COLO668 (cell line): Measurements from ENCODE around the gene PROC.
A peak's percentile ranks its signal among the peaks of the same experiment; 100 is the strongest.

Source experiments
- DNase-seq: peaks from one replicate; lab custom pipeline; 2025; ENCODE audit not compliant: unreplicated experiment; lab: John Stamatoyannopoulos, UW

The PROC gene

GRCh38 chr2:127418300-127419111, at the start of gene PROC:
TSS of gene PROC (plus strand) at chr2:127418427. CDS start at chr2:127419943, 1,516 bp downstream.
- no peak for DNase-seq

DNA sequence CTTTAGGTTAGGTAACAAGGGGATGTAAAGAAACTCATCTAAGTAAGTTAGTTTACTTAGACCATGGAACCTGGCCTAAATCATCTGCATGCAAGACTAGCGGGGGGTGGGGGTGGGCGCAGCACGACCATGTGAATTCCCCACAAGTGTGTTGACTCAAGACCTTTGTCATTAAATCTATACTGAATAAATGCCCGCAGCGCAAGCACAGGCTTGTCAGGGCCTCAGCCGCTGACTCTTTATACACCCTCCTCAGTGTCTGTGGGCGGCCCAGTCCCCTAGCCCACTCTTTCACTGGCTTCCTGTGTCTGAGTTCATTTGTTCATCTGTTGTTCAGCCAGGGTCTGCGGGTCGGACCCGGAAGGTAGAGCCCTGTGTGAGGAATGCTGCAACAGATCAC, 48.2 kb upstream of the PROC start:
- no peak for DNase-seq

DNA sequence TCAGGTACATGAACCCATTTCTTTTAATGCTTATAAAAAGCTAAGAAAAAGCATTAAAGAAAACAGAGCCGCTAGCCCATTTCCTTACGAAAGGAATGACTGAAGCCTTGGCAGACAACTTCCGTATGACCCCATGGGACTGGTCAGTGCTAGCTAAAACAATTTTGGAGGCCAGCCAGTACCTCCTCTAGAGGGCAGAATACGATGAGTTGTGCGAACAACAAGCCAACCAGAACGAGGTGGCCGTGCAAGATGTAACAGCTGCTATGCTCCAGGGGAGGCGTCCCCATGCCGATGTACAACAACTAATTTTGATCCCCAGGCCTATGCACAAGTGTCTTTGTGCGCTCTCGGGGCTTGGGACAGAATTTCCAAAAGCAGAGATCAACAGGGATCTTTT, 47.2 kb upstream of the PROC start:
- no peak for DNase-seq

GRCh38 chr2:127373362-127374083, 44.7 kb upstream of the PROC start:
- no peak for DNase-seq

DNA sequence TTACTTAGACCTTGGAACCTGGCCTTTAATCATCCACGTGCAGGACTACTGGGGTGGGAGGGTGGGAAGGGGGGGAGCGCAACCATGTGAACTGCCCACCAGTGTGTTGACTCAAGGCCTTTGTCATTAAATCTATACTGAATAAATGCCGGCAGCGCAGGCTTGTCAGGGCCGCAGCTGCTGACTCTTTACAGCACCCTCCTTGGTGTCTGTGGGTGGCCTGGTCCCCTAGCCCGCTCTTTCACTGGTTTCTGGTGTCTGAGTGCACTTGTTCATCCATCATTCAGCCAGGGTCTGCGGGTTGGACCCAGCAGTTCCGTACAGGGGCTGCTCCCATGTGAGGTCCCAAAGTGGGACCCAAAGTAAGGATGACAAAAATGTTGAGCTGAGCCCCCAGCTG, 42.0 kb upstream of the PROC start:
- DNase-seq, result no peak

GRCh38 chr2:127377262-127377661, 41.0 kb upstream of the PROC start:
- DNase-seq, result no peak

DNA sequence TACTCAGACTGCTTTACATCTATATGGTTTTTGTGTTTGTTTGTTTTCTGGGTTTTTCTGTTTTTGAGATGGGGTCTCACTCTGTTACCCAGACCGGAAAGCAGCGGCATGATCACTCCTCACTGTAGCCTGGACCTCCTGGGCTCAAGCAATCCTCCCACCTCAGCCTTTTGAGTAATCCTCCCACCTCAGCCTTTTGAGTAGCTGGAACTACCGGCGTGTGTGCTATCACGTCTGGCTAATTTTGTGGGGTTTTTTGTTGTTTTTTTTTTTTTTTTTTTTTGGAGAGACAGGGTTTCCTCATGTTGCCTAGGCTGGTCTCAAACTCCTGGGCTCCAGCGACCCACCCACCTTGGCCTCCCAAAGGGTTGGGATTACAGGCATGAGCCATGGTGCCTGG, 39.5 kb upstream of the PROC start:
- no peak for DNase-seq

- DNase-seq, result no peak
Observed at GRCh38 chr2:127379712-127380355, 38.4 kb upstream of the PROC start.

DNA sequence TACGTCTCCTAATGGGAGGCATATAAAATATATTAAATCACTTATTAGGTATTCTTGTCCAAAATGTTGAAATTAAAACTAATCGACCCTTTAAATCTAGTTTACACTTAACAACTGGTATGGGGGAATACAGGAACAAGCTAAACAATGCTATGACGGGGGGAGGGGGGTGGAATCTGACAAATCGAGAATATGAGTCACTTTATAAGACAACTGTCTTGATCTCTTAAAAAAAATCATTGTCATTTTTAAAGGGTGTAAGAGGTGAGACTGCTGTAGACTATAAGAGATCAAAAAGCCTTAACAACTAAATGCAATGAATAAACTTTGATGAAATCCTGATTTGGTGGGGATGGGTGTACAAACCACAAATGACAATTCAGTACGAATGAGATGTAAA, 36.5 kb upstream of the PROC start:
- no peak for DNase-seq

DNA sequence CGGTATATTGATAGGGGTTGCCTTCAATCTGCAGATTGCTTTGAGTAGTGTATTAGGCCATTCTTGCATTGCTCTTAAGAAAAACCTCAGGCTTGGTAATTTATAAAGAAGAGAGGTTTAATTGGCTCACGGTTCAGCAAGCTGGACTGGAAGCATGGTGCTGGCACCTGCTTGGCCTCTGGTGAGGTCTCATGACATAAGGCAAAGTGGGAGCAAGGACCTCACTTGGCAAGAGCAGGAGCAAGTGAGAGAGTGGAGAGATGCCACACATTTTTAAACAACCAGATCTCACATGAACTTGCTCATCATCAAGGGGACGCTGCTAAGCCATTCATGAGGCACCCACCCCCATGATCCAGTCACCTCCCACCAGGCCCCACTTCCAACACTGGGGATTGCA, 35.4 kb upstream of the PROC start:
- no peak for DNase-seq

- DNase-seq, result no peak
Observed at GRCh38 chr2:127384529-127384928, 33.7 kb upstream of the PROC start.

- DNase-seq, result no peak
Observed at GRCh38 chr2:127386246-127386645, 32.0 kb upstream of the PROC start.

GRCh38 chr2:127386764-127387654, 31.2 kb upstream of the PROC start:
- DNase-seq, result peak; percentile 93

GRCh38 chr2:127387655-127388422, 30.4 kb upstream of the PROC start, which contains the start of gene MAP3K2:
TSS of gene MAP3K2 (minus strand) at chr2:127387975. CDS start at chr2:127343129, 44,846 bp downstream.
- peak; percentile 98 for DNase-seq

DNA sequence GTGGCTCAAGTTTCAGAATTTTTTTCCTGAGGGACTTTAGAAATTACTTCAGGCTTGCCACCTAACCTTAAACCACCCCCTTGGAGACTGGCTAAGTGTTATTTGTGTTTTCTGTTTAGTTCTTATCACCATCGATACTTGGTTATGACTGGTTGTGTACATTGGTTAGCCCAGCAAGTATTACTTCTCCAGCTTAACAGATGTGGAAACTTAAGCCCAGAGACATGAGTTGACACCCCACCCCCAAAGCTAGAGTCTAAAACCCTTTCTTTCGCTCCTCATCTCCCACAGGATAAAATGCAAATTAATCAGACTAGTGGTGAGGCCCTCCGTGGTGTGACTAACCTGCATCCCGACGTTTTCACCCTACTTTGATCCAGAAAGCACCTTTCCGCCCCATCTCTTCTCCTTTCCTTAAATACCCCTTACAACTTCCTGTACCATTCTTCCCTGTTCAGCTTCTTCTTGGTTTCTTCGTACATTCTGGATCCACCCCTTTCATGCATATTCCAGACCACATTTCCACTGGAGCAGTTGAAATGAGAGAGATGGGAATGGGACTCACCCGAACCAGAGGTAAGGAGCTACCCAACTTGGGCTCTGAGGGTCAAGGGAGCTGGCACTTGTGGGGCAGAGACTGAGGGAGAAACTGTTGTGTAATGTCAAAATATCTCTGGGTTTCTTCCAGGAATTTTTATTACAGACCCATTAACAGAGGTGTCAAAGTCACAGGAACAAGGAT, 29.6 kb upstream of the PROC start:
- no peak for DNase-seq

GRCh38 chr2:127389778-127390435, 28.3 kb upstream of the PROC start:
- DNase-seq, result no peak

DNA sequence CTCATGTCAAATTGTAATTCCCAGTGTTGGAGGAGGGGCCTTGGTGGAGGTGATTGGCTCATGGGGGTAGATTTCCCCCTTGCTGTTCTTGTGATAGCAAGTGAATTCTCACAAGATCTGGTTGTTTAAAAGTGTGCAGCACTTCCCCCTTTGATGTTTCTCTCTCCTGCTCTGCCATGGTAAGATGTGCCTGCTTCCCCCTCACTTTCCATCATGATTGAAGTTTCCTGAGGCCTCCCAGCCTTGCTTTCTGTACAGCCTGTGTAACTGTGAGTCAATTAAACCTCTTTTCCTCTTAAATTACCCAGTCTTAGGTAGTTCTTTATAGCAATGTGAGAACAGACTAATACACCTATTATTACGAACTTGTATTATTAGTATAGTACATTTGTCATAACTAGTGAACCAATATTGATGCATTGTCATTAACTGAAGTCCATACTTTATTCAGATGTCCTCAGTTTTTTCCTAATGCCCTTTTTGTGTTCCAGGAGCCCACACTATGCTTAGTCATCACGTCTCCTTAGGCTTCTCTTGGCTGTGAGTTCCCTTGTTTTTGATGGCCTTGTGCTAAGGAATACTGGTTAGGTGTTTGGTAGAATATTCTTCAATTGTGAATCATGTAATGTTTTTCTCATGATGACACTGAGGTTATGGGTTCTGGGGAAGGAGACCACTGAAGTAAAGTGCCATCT, 25.9 kb upstream of the PROC start:
- no peak for DNase-seq

GRCh38 chr2:127392828-127393578, 25.2 kb upstream of the PROC start:
- no peak for DNase-seq
